Psoas muscle (tissue), 8 donors: ENCODE data around the gene SDSL. TPM values are rescaled to one million over a fixed set of nuclear protein-coding genes. Genes with fewer than 3 reads are reported as not detected.

Experiments
- ATAC-seq, 4 donors: fragments of 200-7000 bp; cut with Tn5 transposase; one replicate each; pipeline ENCODE4 v1.9.1; 2020; ENCODE audit warnings: moderate library complexity in 3 of 4, mild to moderate bottlenecking in 2 of 4
- DNase-seq, 2 donors: peaks; one replicate each; pipeline ENCODE4 v3.0.0-alpha.2; 2020
- H3K27ac ChIP-seq: fragments of 200-600 bp; one replicate; pipeline ENCODE4 v1.8.0; 2022
- H3K27me3 ChIP-seq, 3 donors: fragments of 200-600 bp in 1 of 3; one replicate each; pipeline versions ENCODE4 v1.6.1 to v1.8.0; 2013 to 2022; ENCODE audit warnings: low read length in 2 of 3, mild to moderate bottlenecking in 2 of 3, moderate library complexity in 1 of 3; ENCODE audit not compliant: insufficient read depth in 3 of 3
- H3K36me3 ChIP-seq, 2 donors: fragments of 200-600 bp in 1 of 2; one replicate each; pipeline versions ENCODE4 v1.6.1 to v1.8.0; 2013 to 2022; ENCODE audit warnings: low read depth in 1 of 2, mild to moderate bottlenecking in 1 of 2, moderate library complexity in 1 of 2; ENCODE audit not compliant: insufficient read depth in 1 of 2
- H3K4me1 ChIP-seq: fragments of 200-600 bp; one replicate; pipeline ENCODE4 v1.8.0; 2022
- H3K4me3 ChIP-seq: fragments of 200-600 bp; one replicate; pipeline ENCODE4 v1.8.0; 2022; ENCODE audit warnings: mild to moderate bottlenecking
- H3K9me3 ChIP-seq: fragments of 200-600 bp; one replicate; pipeline ENCODE4 v1.8.0; 2022
- WGBS, 3 donors: extraction: QIAGEN DNeasy Blood & Tissue Kit; methylation state at CpG; one replicate each; pipeline versions ENCODE4 v1.1.6 to v1.1.7; 2013; 5-methylcytosine and 5-hydroxymethylcytosine counted together
- intact Hi-C, 2 donors: fragments of 100-400 bp; cut with DNase I; formaldehyde crosslinking; loops; one replicate each; pipeline versions ENCODE4 v1.11.0 to v1.14.2; 2022
- polyA plus RNA-seq, 3 donors: library from polyadenylated mRNA; stranded (reverse); fragments of 200-250 nt; gene quantifications; one replicate each; pipeline ENCODE4 v1.2.3, GENCODE V29; 2013
- total RNA-seq, 4 donors: library from RNA; stranded (reverse); fragmentation: NEBNext Ultra II Directional in 2 of 4; extraction: Animal tissue kit (Norgen Biotek cat#: 25700) in 2 of 4; gene quantifications; one replicate each; pipeline versions ENCODE4 v1.2.1 to v1.2.4, GENCODE V29; 2021 to 2023
- TF ChIP-seq, protein P1 (sequence below): fragments of 200-600 bp; IDR thresholded peaks from one replicate; pipeline ENCODE4 v1.8.0; 2022; ENCODE audit warnings: antibody characterized with exemption
- donor health status: healthy with polysubstance abuse.
- donor health status: DM: no; HTN: no; CAD: no; lungs with moderate emphysema.
- donor health status: Bipolar disorder and iron deficiency.
- donor health status: healthy.
- donor health status: DM: yes; HTN: yes; CAD: no.
- donor health status: DM: no; HTN: no; CAD: no.
- donor health status: DM: no; HTN: no; CAD: no.
- donor health status: DM: yes; HTN: yes; CAD: no.

SDSL gene
- total and polyA plus RNA-seq, 7 donors = 0.48 to 6.0 (median 0.97) TPM

DNA sequence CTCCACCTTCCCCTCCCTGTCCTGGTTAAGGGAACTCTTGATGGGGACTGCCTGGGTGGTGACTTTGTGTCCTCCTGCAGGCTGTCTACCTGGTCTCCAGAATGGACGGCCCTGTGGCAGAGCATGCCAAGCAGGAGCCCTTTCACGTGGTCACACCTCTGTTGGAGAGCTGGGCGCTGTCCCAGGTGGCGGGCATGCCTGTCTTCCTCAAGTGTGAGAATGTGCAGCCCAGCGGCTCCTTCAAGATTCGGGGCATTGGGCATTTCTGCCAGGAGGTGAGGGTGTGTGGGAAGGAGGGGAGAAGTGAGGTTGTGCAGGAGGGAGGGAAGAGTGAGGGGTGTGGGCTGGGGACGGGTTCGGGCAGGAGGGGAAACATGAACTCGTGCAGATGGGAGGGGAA, 5.7 kb downstream of the SDSL start:
- ATAC-seq = no peak
- intact Hi-C loops = loop anchor here (5.0 kb wide), 3 partner anchors 96 to 236 kb away; no protein-coding TSS in a partner anchor
- H3K4me3 ChIP-seq = no peak overlapping the region
- 58 to 64% (median 63%) methylated on average over 9 of the region's 9 CpGs for WGBS, 3 donors
- no peaks in the 10 kb centered on the region for H3K36me3 ChIP-seq
- H3K27ac ChIP-seq = no peak overlapping the region
- H3K27me3 ChIP-seq = no peaks in the 10 kb centered on the region
- TF ChIP-seq, protein P1, sequence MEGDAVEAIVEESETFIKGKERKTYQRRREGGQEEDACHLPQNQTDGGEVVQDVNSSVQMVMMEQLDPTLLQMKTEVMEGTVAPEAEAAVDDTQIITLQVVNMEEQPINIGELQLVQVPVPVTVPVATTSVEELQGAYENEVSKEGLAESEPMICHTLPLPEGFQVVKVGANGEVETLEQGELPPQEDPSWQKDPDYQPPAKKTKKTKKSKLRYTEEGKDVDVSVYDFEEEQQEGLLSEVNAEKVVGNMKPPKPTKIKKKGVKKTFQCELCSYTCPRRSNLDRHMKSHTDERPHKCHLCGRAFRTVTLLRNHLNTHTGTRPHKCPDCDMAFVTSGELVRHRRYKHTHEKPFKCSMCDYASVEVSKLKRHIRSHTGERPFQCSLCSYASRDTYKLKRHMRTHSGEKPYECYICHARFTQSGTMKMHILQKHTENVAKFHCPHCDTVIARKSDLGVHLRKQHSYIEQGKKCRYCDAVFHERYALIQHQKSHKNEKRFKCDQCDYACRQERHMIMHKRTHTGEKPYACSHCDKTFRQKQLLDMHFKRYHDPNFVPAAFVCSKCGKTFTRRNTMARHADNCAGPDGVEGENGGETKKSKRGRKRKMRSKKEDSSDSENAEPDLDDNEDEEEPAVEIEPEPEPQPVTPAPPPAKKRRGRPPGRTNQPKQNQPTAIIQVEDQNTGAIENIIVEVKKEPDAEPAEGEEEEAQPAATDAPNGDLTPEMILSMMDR = no peak
- no peaks in the 10 kb centered on the region for H3K4me1 ChIP-seq
- no peak for DNase-seq
- H3K9me3 ChIP-seq = no peaks in the 10 kb centered on the region

DNA sequence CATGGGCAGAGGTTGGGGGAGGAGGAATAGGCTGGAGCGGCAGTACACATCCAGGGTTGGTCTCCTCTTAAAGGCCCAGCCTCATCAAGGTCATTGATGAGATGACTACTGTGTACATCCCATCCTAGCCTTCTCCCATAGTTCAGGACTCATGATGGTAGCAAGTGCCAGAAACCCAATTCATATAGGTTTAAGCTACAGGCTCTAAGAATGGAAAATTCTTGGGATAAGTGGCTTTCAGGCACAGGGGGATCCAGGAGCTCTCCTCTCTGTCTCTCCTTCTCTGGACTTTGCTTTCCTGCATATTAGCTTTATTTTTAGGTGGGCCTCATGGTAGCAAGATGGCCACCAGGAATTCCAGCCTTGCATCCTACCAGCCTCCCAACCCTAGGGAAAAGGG, 6.3 kb downstream of the SDSL start:
- DNase-seq = no peak
- Histone ChIP-seq H3K27me3 (no peaks in the 10 kb centered on the region), H3K4me1 (no peaks in the 10 kb centered on the region), H3K36me3 (no peaks in the 10 kb centered on the region), H3K9me3 (no peaks in the 10 kb centered on the region), H3K4me3 (no peak overlapping the region), H3K27ac (no peak overlapping the region)
- TF ChIP-seq, protein P1 = no peak
- WGBS, 3 donors = 81 to 91% (median 89%) methylated on average over 1 of the region's 1 CpG
- no peak for ATAC-seq
- intact Hi-C loops = loop anchor here (5.0 kb wide), 3 partner anchors 96 to 236 kb away; no protein-coding TSS in a partner anchor

DNA sequence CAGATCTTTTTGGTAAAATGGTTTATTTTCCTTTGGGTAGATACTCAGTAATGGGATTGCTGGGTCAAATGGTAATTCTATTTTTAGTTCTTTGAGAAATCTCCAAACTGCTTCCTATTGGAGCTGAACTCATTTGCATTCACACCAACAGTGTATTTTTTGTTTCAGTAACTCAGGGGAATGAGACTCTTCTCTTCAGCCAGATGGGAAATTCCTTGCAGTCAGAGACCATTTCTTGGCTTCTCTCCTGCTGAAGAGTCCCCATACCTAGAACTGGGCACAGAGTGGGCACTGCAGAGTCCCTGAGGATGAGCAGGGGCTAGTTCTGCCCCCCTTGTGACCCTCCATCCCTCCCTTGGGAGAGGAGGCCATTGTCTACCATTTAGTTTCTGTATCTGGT, 10.8 kb downstream of the SDSL start:
- no peaks in the 10 kb centered on the region for H3K36me3 ChIP-seq
- H3K4me1 ChIP-seq = no peaks in the 10 kb centered on the region
- no peak overlapping the region for H3K4me3 ChIP-seq
- intact Hi-C loops = no loop called here
- peaks cover 0 to 2% (median 0%) of the 10 kb centered on the region in 3 donors for H3K27me3 ChIP-seq
- no peak for DNase-seq
- no peaks in the 10 kb centered on the region for H3K9me3 ChIP-seq
- ATAC-seq = no peak
- H3K27ac ChIP-seq = no peak overlapping the region
- TF ChIP-seq, protein P1 = no peak

DNA sequence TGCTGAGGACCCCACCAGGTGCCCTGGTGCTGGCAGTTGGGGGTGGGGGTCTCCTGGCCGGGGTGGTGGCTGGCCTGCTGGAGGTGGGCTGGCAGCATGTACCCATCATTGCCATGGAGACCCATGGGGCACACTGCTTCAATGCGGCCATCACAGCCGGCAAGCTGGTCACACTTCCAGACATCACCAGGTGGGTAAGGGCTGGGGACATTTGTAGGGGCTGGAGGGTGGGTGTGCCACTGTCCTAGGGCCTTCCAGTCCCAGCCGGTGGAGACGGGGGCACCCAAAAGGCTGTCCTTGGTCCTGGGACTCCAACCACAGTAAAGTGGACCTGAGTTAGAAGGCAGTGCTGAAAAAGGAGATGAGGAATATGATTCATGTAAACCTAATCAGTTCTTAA, 13.2 kb downstream of the SDSL start:
- ATAC-seq (no peak), DNase-seq (no peak)
- TF ChIP-seq, protein P1 = no peak
- 72 to 84% (median 81%) methylated on average over 5 of the region's 5 CpGs for WGBS, 3 donors
- intact Hi-C loops = no loop called here
- no peaks in the 10 kb centered on the region for H3K4me1 ChIP-seq
- no peaks in the 10 kb centered on the region for H3K9me3 ChIP-seq
- no peak overlapping the region for H3K4me3 ChIP-seq
- H3K27me3 ChIP-seq = peaks cover 0 to 19% (median 2%) of the 10 kb centered on the region in 3 donors
- no peak overlapping the region for H3K27ac ChIP-seq
- H3K36me3 ChIP-seq = no peaks in the 10 kb centered on the region

DNA sequence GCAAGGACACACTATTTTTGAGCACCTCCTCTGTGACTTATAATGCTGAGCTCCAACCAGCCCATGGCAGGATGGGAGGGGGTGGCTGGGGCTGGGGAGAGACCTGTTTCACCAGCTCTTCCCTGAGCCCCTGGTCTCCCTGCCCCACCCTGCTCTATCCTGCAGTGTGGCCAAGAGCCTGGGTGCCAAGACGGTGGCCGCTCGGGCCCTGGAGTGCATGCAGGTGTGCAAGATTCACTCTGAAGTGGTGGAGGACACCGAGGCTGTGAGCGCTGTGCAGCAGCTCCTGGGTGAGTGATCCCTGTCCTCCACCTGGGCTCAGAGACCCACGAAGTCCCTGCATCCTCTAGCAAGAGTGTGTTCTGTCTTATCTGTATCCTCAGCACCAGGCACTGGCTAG, 14.4 kb downstream of the SDSL start:
- TF ChIP-seq, protein P1 = no peak
- no peak overlapping the region for H3K27ac ChIP-seq
- peaks cover 0 to 19% (median 2%) of the 10 kb centered on the region in 3 donors for H3K27me3 ChIP-seq
- no peaks in the 10 kb centered on the region for H3K9me3 ChIP-seq
- DNase-seq (no peak), ATAC-seq (no peak)
- H3K4me1 ChIP-seq = no peaks in the 10 kb centered on the region
- WGBS, 3 donors = 78 to 79% (median 78%) methylated on average over 6 of the region's 6 CpGs
- intact Hi-C loops = no loop called here
- H3K36me3 ChIP-seq = no peaks in the 10 kb centered on the region
- H3K4me3 ChIP-seq = no peak overlapping the region
